Activated CD4-positive, alpha-beta T cell treated with anti-CD3 and anti-CD28 coated beads, Interleukin-2, Interleukin-6, amounts not matched to agents 100 ng/mL and 50 ng/mL, durations not matched to agents 16 hours and 8 hours (primary cell): ENCODE results near the gene TUBA3E.
"Not testable (repeated sequence)": the region's sequence is repeated elsewhere in the genome, so short reads cannot be mapped to it uniquely, and the experiment has no call there.

Experiments used
- DNase-seq: peaks from one replicate; pipeline ENCODE4 v3.0.0-alpha.2; 2020

Gene TUBA3E

GRCh38 chr2:130142396-130143265 lies 55.6 kb downstream of the TUBA3E start:
- not testable (repeated sequence) for DNase-seq
